PFSK-1 (cell line): ENCODE results near the gene OMD.

Experiments used
- POLR2AphosphoS5 ChIP-seq: IDR thresholded peaks from 2 replicates; pipeline ENCODE4 v1.6.1; 2012; ENCODE audit warnings: low read depth, mild to moderate bottlenecking, control low read depth, low read length, moderate library complexity
- TAF1 ChIP-seq: IDR thresholded peaks from 2 replicates; pipeline ENCODE4 v1.6.1; 2012; ENCODE audit warnings: low read length, control low read depth, borderline replicate concordance; ENCODE audit not compliant: insufficient read depth
- TF ChIP-seq, protein P1 (sequence below), 2 experiments: IDR thresholded peaks; 2 replicates each; pipeline versions ENCODE4 v1.6.1 to v1.8.0; 2011 to 2012; ENCODE audit warnings: low read depth in 2 of 2, low read length in 2 of 2, control low read depth in 1 of 2, inconsistent platforms in 1 of 2, mild to moderate bottlenecking in 1 of 2, moderate library complexity in 1 of 2; ENCODE audit not compliant: insufficient read depth in 1 of 2

DNA sequence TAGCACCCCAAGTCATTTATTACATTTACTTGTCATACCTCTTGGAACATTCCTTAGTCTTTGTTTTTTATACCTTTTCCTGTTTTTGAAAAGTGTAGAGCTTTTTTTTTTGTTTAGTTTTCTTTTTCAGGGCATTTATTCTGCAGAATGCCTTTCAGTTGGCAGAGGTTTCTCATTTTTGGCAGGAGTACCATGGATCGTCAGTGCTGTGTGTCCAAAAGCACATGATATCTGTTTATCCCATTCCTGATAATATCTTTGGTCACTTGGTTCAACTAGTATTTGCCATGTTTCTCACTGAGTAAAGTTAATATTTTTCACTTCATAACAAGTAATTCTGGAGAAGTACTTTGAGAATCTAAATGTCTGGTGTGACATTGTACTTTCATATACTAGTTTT is 30.6 kb downstream of the OMD start:
- TF ChIP-seq POLR2AphosphoS5 (no peak), TAF1 (no peak)
- TF ChIP-seq, protein P1, sequence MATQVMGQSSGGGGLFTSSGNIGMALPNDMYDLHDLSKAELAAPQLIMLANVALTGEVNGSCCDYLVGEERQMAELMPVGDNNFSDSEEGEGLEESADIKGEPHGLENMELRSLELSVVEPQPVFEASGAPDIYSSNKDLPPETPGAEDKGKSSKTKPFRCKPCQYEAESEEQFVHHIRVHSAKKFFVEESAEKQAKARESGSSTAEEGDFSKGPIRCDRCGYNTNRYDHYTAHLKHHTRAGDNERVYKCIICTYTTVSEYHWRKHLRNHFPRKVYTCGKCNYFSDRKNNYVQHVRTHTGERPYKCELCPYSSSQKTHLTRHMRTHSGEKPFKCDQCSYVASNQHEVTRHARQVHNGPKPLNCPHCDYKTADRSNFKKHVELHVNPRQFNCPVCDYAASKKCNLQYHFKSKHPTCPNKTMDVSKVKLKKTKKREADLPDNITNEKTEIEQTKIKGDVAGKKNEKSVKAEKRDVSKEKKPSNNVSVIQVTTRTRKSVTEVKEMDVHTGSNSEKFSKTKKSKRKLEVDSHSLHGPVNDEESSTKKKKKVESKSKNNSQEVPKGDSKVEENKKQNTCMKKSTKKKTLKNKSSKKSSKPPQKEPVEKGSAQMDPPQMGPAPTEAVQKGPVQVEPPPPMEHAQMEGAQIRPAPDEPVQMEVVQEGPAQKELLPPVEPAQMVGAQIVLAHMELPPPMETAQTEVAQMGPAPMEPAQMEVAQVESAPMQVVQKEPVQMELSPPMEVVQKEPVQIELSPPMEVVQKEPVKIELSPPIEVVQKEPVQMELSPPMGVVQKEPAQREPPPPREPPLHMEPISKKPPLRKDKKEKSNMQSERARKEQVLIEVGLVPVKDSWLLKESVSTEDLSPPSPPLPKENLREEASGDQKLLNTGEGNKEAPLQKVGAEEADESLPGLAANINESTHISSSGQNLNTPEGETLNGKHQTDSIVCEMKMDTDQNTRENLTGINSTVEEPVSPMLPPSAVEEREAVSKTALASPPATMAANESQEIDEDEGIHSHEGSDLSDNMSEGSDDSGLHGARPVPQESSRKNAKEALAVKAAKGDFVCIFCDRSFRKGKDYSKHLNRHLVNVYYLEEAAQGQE (IDR thresholded peaks at IDR 0.05; ENCODE audit: insufficient read depth in 1 of 2, low read depth in 2 of 2, low read length in 2 of 2): no peak
